Kidney capillary endothelial cell (primary cell): ENCODE results near the gene ADAM21.
"Not testable (repeated sequence)": the region's sequence is repeated elsewhere in the genome, so short reads cannot be mapped to it uniquely, and the experiment has no call there.

Source experiments
- DNase-seq: peaks from one replicate; pipeline ENCODE4 v3.0.0-alpha.2; 2018; ENCODE audit warnings: low spot score

ADAM21 gene

GRCh38 chr14:70451874-70452273, at the start of gene ADAM21:
Gene ADAM21, plus strand, starts transcription at chr14:70452174. Its CDS starts 5,326 bp downstream, at chr14:70457500.
- DNase-seq, result no peak

- not testable (repeated sequence) for DNase-seq
Observed at GRCh38 chr14:70403335-70403734, 48.6 kb upstream of the ADAM21 start.

GRCh38 chr14:70406216-70406615, 45.8 kb upstream of the ADAM21 start:
- not testable (repeated sequence) for DNase-seq

GRCh38 chr14:70407621-70408020, 44.4 kb upstream of the ADAM21 start:
- DNase-seq, result no peak

- no peak for DNase-seq
Observed at GRCh38 chr14:70415788-70416187, 36.2 kb upstream of the ADAM21 start.

GRCh38 chr14:70416338-70416724, 35.6 kb upstream of the ADAM21 start:
- DNase-seq, result peak; percentile 11

- DNase-seq, result peak; percentile 61
Observed at GRCh38 chr14:70416725-70417349, 35.1 kb upstream of the ADAM21 start, which contains the start of gene SYNJ2BP. Gene SYNJ2BP, minus strand, starts transcription at chr14:70417090. Its CDS starts 127 bp downstream, at chr14:70416963.

GRCh38 chr14:70419270-70419931, 32.6 kb upstream of the ADAM21 start:
- DNase-seq, result not testable (repeated sequence)

GRCh38 chr14:70422538-70422937, 29.4 kb upstream of the ADAM21 start:
- no peak for DNase-seq

GRCh38 chr14:70425354-70425753, 26.6 kb upstream of the ADAM21 start:
- DNase-seq, result no peak

GRCh38 chr14:70426555-70426954, 25.4 kb upstream of the ADAM21 start:
- not testable (repeated sequence) for DNase-seq

- DNase-seq, result no peak
Observed at GRCh38 chr14:70436867-70437266, 15.1 kb upstream of the ADAM21 start.

GRCh38 chr14:70441641-70442040, 10.3 kb upstream of the ADAM21 start:
- DNase-seq, result no peak

GRCh38 chr14:70442750-70443149, 9.2 kb upstream of the ADAM21 start:
- DNase-seq, result no peak

- no peak for DNase-seq
Observed at GRCh38 chr14:70448633-70449340, 3.2 kb upstream of the ADAM21 start.

- DNase-seq, result no peak
Observed at GRCh38 chr14:70454731-70455130, 2.8 kb downstream of the ADAM21 start.

- no peak for DNase-seq
Observed at GRCh38 chr14:70468731-70469130, 16.8 kb downstream of the ADAM21 start.

GRCh38 chr14:70470863-70471563, 19.0 kb downstream of the ADAM21 start:
- DNase-seq, result not testable (repeated sequence)

GRCh38 chr14:70472253-70473159, 20.5 kb downstream of the ADAM21 start:
- no peak for DNase-seq

- no peak for DNase-seq
Observed at GRCh38 chr14:70473825-70474224, 21.9 kb downstream of the ADAM21 start.

GRCh38 chr14:70475459-70475858, 23.5 kb downstream of the ADAM21 start:
- not testable (repeated sequence) for DNase-seq
